GM12873 (cell line): ENCODE measurements around the gene NPC1.

Source experiments
- CTCF ChIP-seq: IDR thresholded peaks from 2 replicates; pipeline ENCODE4 v1.5.1; 2012; ENCODE audit warnings: low read depth, mild to moderate bottlenecking, moderate library complexity, low read length, control low read depth; ENCODE audit not compliant: insufficient read depth; ENCODE audit errors: missing control alignments

NPC1 gene

GRCh38 chr18:23485386-23485785 is 100.9 kb downstream of the NPC1 start:
- TF ChIP-seq CTCF = no peak

GRCh38 chr18:23484561-23485182 is 101.6 kb downstream of the NPC1 start:
- no peak for TF ChIP-seq CTCF
